Activated T-cell treated with anti-CD3 and anti-CD28 coated beads, Interleukin-2, amount 50 U/mL, for 24 hours (primary cell): ENCODE results near the gene IRF3.
A peak's percentile ranks its signal among the peaks of the same experiment; 100 is the strongest.

Experiments
- DNase-seq: peaks from one replicate; pipeline ENCODE4 v3.0.0-alpha.2; 2020
- H3K27ac Mint-ChIP-seq: 2 replicates; pipeline ENCODE4 v1.8.0; 2020; ENCODE audit warnings: mild to moderate bottlenecking, mixed read lengths
- H3K27me3 Mint-ChIP-seq: 2 replicates; pipeline ENCODE4 v1.8.0; 2020; ENCODE audit warnings: mixed read lengths
- H3K36me3 Mint-ChIP-seq: 2 replicates; pipeline ENCODE4 v1.8.0; 2020; ENCODE audit warnings: low read depth, mixed read lengths
- H3K4me1 Mint-ChIP-seq: 2 replicates; pipeline ENCODE4 v1.8.0; 2020; ENCODE audit warnings: low read depth, mixed read lengths
- H3K4me3 Mint-ChIP-seq: 2 replicates; pipeline ENCODE4 v1.8.0; 2020; ENCODE audit warnings: mild to moderate bottlenecking, moderate library complexity, mixed read lengths
- H3K9me3 Mint-ChIP-seq: 2 replicates; pipeline ENCODE4 v1.8.0; 2020; ENCODE audit warnings: mixed read lengths

IRF3 gene

GRCh38 chr19:49665351-49666119, at the start of gene IRF3, which contains the start of gene BCL2L12:
Gene IRF3 (minus strand): TSS chr19:49665857. CDS start chr19:49664838, 1,019 bp downstream.
Gene BCL2L12 (plus strand): TSS chr19:49665933. CDS start chr19:49666693, 760 bp downstream.
- peak within 1 kb of the TSS; percentile 99 for H3K4me3 Mint-ChIP-seq
- H3K27ac Mint-ChIP-seq: peak within 1 kb of the TSS; percentile 99
- no peaks in the 10 kb centered on the region for H3K27me3 Mint-ChIP-seq
- peaks cover 41% of the 10 kb centered on the region for H3K4me1 Mint-ChIP-seq
- H3K36me3 Mint-ChIP-seq: peaks cover 74% of the 10 kb centered on the region
- peak; percentile 99 for DNase-seq
- no peaks in the 10 kb centered on the region for H3K9me3 Mint-ChIP-seq

- H3K27me3 Mint-ChIP-seq: no peaks in the 10 kb centered on the region
- no peaks in the 10 kb centered on the region for H3K36me3 Mint-ChIP-seq
- no peaks in the 10 kb centered on the region for H3K9me3 Mint-ChIP-seq
- H3K4me3 Mint-ChIP-seq: no peak overlapping the region
- no peak overlapping the region for H3K27ac Mint-ChIP-seq
- H3K4me1 Mint-ChIP-seq: peaks cover 8% of the 10 kb centered on the region
- DNase-seq: no peak
Observed at GRCh38 chr19:49713236-49713845, 47.7 kb upstream of the IRF3 start.

GRCh38 chr19:49712397-49712859, 46.8 kb upstream of the IRF3 start:
- Mint-ChIP-seq H3K4me3 (no peak overlapping the region), H3K36me3 (no peaks in the 10 kb centered on the region), H3K9me3 (no peaks in the 10 kb centered on the region), H3K27me3 (no peaks in the 10 kb centered on the region), H3K4me1 (peaks cover 2% of the 10 kb centered on the region), H3K27ac (no peak overlapping the region)
- DNase-seq: no peak

- DNase-seq: no peak
- Mint-ChIP-seq H3K9me3 (no peaks in the 10 kb centered on the region), H3K27ac (no peak overlapping the region), H3K4me3 (no peak overlapping the region), H3K27me3 (no peaks in the 10 kb centered on the region), H3K4me1 (no peaks in the 10 kb centered on the region), H3K36me3 (no peaks in the 10 kb centered on the region)
Observed at GRCh38 chr19:49710372-49710951, 44.8 kb upstream of the IRF3 start.

- H3K4me1 Mint-ChIP-seq: no peaks in the 10 kb centered on the region
- no peaks in the 10 kb centered on the region for H3K9me3 Mint-ChIP-seq
- no peaks in the 10 kb centered on the region for H3K27me3 Mint-ChIP-seq
- DNase-seq: no peak
- H3K27ac Mint-ChIP-seq: no peak overlapping the region
- H3K36me3 Mint-ChIP-seq: no peaks in the 10 kb centered on the region
- no peak overlapping the region for H3K4me3 Mint-ChIP-seq
Observed at GRCh38 chr19:49705919-49706318, 40.3 kb upstream of the IRF3 start.

GRCh38 chr19:49704888-49705642, 39.4 kb upstream of the IRF3 start:
- no peaks in the 10 kb centered on the region for H3K9me3 Mint-ChIP-seq
- H3K36me3 Mint-ChIP-seq: no peaks in the 10 kb centered on the region
- H3K4me3 Mint-ChIP-seq: no peak overlapping the region
- H3K27me3 Mint-ChIP-seq: no peaks in the 10 kb centered on the region
- no peaks in the 10 kb centered on the region for H3K4me1 Mint-ChIP-seq
- no peak for DNase-seq
- H3K27ac Mint-ChIP-seq: no peak overlapping the region

GRCh38 chr19:49701271-49701786, 35.7 kb upstream of the IRF3 start:
- Mint-ChIP-seq H3K4me1 (no peaks in the 10 kb centered on the region), H3K27ac (no peak overlapping the region), H3K4me3 (no peak overlapping the region), H3K9me3 (no peaks in the 10 kb centered on the region), H3K36me3 (no peaks in the 10 kb centered on the region), H3K27me3 (no peaks in the 10 kb centered on the region)
- no peak for DNase-seq

GRCh38 chr19:49700563-49700962, 34.9 kb upstream of the IRF3 start:
- Mint-ChIP-seq H3K36me3 (no peaks in the 10 kb centered on the region), H3K27ac (no peak overlapping the region), H3K27me3 (no peaks in the 10 kb centered on the region)

GRCh38 chr19:49699364-49699763, 33.7 kb upstream of the IRF3 start:
- H3K4me3 Mint-ChIP-seq: no peak overlapping the region
- H3K9me3 Mint-ChIP-seq: no peaks in the 10 kb centered on the region
- H3K27me3 Mint-ChIP-seq: no peaks in the 10 kb centered on the region
- H3K4me1 Mint-ChIP-seq: no peaks in the 10 kb centered on the region
- DNase-seq: no peak
- H3K27ac Mint-ChIP-seq: no peak overlapping the region
- no peaks in the 10 kb centered on the region for H3K36me3 Mint-ChIP-seq

More at GRCh38 chr19:49700563-49700962, 34.9 kb upstream of the IRF3 start:
- no peaks in the 10 kb centered on the region for H3K9me3 Mint-ChIP-seq
- DNase-seq: no peak
- no peaks in the 10 kb centered on the region for H3K4me1 Mint-ChIP-seq
- H3K4me3 Mint-ChIP-seq: no peak overlapping the region

GRCh38 chr19:49696865-49697264, 31.2 kb upstream of the IRF3 start:
- no peak for DNase-seq
- H3K27ac Mint-ChIP-seq: no peak overlapping the region
- H3K9me3 Mint-ChIP-seq: no peaks in the 10 kb centered on the region
- H3K27me3 Mint-ChIP-seq: peaks cover 7% of the 10 kb centered on the region
- H3K4me3 Mint-ChIP-seq: no peak overlapping the region
- H3K36me3 Mint-ChIP-seq: no peaks in the 10 kb centered on the region
- no peaks in the 10 kb centered on the region for H3K4me1 Mint-ChIP-seq

GRCh38 chr19:49696115-49696514, 30.5 kb upstream of the IRF3 start:
- H3K4me3 Mint-ChIP-seq: no peak overlapping the region
- peaks cover 4% of the 10 kb centered on the region for H3K4me1 Mint-ChIP-seq
- H3K36me3 Mint-ChIP-seq: no peaks in the 10 kb centered on the region
- no peaks in the 10 kb centered on the region for H3K9me3 Mint-ChIP-seq
- no peak overlapping the region for H3K27ac Mint-ChIP-seq
- peaks cover 7% of the 10 kb centered on the region for H3K27me3 Mint-ChIP-seq
- DNase-seq: no peak

- peaks cover 31% of the 10 kb centered on the region for H3K36me3 Mint-ChIP-seq
- no peak overlapping the region for H3K27ac Mint-ChIP-seq
- peaks cover 31% of the 10 kb centered on the region for H3K4me1 Mint-ChIP-seq
- no peaks in the 10 kb centered on the region for H3K9me3 Mint-ChIP-seq
- no peak overlapping the region for H3K4me3 Mint-ChIP-seq
- peaks cover 16% of the 10 kb centered on the region for H3K27me3 Mint-ChIP-seq
- DNase-seq: no peak
Observed at GRCh38 chr19:49692147-49692506, 26.5 kb upstream of the IRF3 start.

- peak; percentile 61 for DNase-seq
- Mint-ChIP-seq H3K4me3 (peak overlapping the region; percentile 62), H3K27ac (peak overlapping the region; percentile 73), H3K27me3 (peaks cover 16% of the 10 kb centered on the region), H3K36me3 (peaks cover 35% of the 10 kb centered on the region), H3K4me1 (peaks cover 33% of the 10 kb centered on the region), H3K9me3 (no peaks in the 10 kb centered on the region)
Observed at GRCh38 chr19:49691243-49692146, 25.8 kb upstream of the IRF3 start.
